Fibroblast of lung (primary cell): ENCODE results near the gene ZNF530. TPM values are rescaled to one million over a fixed set of nuclear protein-coding genes. Genes with fewer than 3 reads are reported as not detected.

ENCODE experiments used
- DNase-seq, 2 donors: peaks; one replicate each; pipeline versions ENCODE4 v3.0.0 to v3.0.0-alpha.2; 2010; ENCODE audit warnings: low read depth in 2 of 2
- H2AFZ ChIP-seq: 2 replicates; pipeline ENCODE4 v1.5.1; 2012; ENCODE audit warnings: low read length, control low read depth, inconsistent platforms
- H3K27ac ChIP-seq: 2 replicates; pipeline ENCODE4 v1.5.1; 2011; ENCODE audit warnings: low read length, control low read depth; ENCODE audit not compliant: insufficient read depth
- H3K27me3 ChIP-seq: 2 replicates; pipeline ENCODE4 v1.5.1; 2011; ENCODE audit warnings: mild to moderate bottlenecking, low read length; ENCODE audit not compliant: control insufficient read depth, insufficient read depth
- H3K36me3 ChIP-seq: 2 replicates; pipeline ENCODE4 v1.5.1; 2011; ENCODE audit warnings: low read length; ENCODE audit not compliant: control insufficient read depth, insufficient read depth
- H3K4me1 ChIP-seq: 2 replicates; pipeline ENCODE4 v1.5.1; 2011; ENCODE audit warnings: low read length; ENCODE audit not compliant: control insufficient read depth, insufficient read depth; ENCODE audit errors: extremely low read depth
- H3K4me2 ChIP-seq: 2 replicates; pipeline ENCODE4 v1.5.1; 2011; ENCODE audit warnings: low read length, control low read depth; ENCODE audit not compliant: insufficient read depth; ENCODE audit errors: extremely low read depth
- H3K4me3 ChIP-seq, 4 experiments: fragments of 200-600 bp in 1 of 4; sonication (generic) in 1 of 4; replicated peaks in 1 of 4; 2 replicates each; pipeline ENCODE4 v1.5.1; 2011 to 2016; ENCODE audit warnings: low read length in 4 of 4, low read depth in 3 of 4, mild to moderate bottlenecking in 3 of 4, control low read depth in 2 of 4, inconsistent platforms in 1 of 4, mixed read lengths in 1 of 4; ENCODE audit not compliant: insufficient read depth in 1 of 4; ENCODE audit errors: control extremely low read depth in 1 of 4
- H3K79me2 ChIP-seq: 2 replicates; pipeline ENCODE4 v1.5.1; 2012; ENCODE audit warnings: mild to moderate bottlenecking, low read length, inconsistent platforms; ENCODE audit not compliant: control insufficient read depth, insufficient read depth
- H3K9ac ChIP-seq: 2 replicates; pipeline ENCODE4 v1.5.1; 2011; ENCODE audit warnings: mild to moderate bottlenecking, low read length, control low read depth; ENCODE audit not compliant: insufficient read depth
- H3K9me3 ChIP-seq: 2 replicates; pipeline ENCODE4 v1.5.1; 2012; ENCODE audit warnings: low read depth, low read length; ENCODE audit not compliant: control insufficient read depth, insufficient read depth
- H4K20me1 ChIP-seq: 2 replicates; pipeline ENCODE4 v1.5.1; 2011; ENCODE audit warnings: low read length; ENCODE audit not compliant: control insufficient read depth, insufficient read depth; ENCODE audit errors: extremely low read depth
- EZH2 ChIP-seq: IDR thresholded peaks from 2 replicates; pipeline ENCODE4 v1.5.1; 2012; ENCODE audit warnings: low read length, control low read depth, mild to moderate bottlenecking; ENCODE audit errors: missing control alignments
- polyA plus RNA-seq, 2 donors: library from polyadenylated mRNA; depleted of rRNA in 1 of 2; stranded (reverse) in 1 of 2; unstranded in 1 of 2; fragments of >200 nt; gene quantifications; 2 replicates each; pipeline ENCODE4 v1.2.1, GENCODE V29; 2011 to 2012; ENCODE audit warnings: missing spikeins in 1 of 2
- total RNA-seq: library from RNA; depleted of rRNA; stranded (reverse); fragments of >200 nt; gene quantifications from 2 replicates; pipeline ENCODE4 v1.2.1, GENCODE V29; 2014
- TF ChIP-seq, protein P1 (sequence below), 2 donors: IDR thresholded peaks in 1 of 2; conservative IDR thresholded peaks in 1 of 2; 1 replicate in 1 of 2; 2 replicates in 1 of 2; pipeline ENCODE4 v1.5.1; 2011 to 2012; ENCODE audit warnings: low read length in 2 of 2, control low read depth in 1 of 2, inconsistent platforms in 1 of 2, low read depth in 1 of 2, mild to moderate bottlenecking in 1 of 2

Gene ZNF530
- total and polyA plus RNA-seq, 2 donors (not counting 1 experiment from before 2014, with no cell fraction given) = 1.6 to 2.5 TPM

DNA sequence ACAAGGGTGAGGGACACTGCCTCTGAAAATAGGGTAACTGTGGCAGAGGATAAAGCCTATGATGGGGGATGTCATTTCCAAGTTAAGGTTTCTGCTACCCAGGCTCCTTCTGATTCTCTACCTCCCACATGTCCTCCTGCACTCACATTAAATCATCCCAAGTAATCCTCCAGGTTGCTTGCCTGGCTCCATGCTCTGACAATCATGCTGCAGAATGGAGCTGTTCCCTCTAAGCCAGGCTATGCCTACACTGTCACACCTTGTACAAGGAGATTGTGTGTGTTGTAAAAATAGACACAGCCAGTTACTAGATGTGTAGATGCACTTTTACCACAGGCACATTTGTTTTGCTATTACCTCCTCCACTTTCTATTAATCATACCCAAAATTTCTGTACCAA lies 29.0 kb upstream of the ZNF530 start:
- Histone ChIP-seq H4K20me1 (no peaks in the 10 kb centered on the region), H3K9ac (no peak overlapping the region), H3K27ac (no peak overlapping the region), H3K36me3 (peaks cover 17% of the 10 kb centered on the region), H3K27me3 (no peaks in the 10 kb centered on the region), H3K4me3 (no peak overlapping the region), H3K4me1 (no peaks in the 10 kb centered on the region), H3K79me2 (no peaks in the 10 kb centered on the region), H3K4me2 (no peak overlapping the region), H2AFZ (no peak overlapping the region), H3K9me3 (peaks cover 18% of the 10 kb centered on the region)
- TF ChIP-seq, protein P1, sequence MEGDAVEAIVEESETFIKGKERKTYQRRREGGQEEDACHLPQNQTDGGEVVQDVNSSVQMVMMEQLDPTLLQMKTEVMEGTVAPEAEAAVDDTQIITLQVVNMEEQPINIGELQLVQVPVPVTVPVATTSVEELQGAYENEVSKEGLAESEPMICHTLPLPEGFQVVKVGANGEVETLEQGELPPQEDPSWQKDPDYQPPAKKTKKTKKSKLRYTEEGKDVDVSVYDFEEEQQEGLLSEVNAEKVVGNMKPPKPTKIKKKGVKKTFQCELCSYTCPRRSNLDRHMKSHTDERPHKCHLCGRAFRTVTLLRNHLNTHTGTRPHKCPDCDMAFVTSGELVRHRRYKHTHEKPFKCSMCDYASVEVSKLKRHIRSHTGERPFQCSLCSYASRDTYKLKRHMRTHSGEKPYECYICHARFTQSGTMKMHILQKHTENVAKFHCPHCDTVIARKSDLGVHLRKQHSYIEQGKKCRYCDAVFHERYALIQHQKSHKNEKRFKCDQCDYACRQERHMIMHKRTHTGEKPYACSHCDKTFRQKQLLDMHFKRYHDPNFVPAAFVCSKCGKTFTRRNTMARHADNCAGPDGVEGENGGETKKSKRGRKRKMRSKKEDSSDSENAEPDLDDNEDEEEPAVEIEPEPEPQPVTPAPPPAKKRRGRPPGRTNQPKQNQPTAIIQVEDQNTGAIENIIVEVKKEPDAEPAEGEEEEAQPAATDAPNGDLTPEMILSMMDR (conservative IDR thresholded peaks at IDR 0.05 in 1 of 2, IDR thresholded peaks at IDR 0.05 in 1 of 2; ENCODE audit: low read depth in 1 of 2, low read length in 2 of 2) = no peak
- TF ChIP-seq EZH2 = no peak
- no peak for DNase-seq

- Histone ChIP-seq H3K4me2 (no peak overlapping the region), H3K79me2 (peaks cover 7% of the 10 kb centered on the region), H4K20me1 (no peaks in the 10 kb centered on the region), H3K9me3 (peaks cover 22% of the 10 kb centered on the region), H2AFZ (no peak overlapping the region), H3K27ac (no peak overlapping the region), H3K27me3 (no peaks in the 10 kb centered on the region), H3K4me3 (no peak overlapping the region), H3K36me3 (peaks cover 22% of the 10 kb centered on the region), H3K4me1 (no peaks in the 10 kb centered on the region), H3K9ac (no peak overlapping the region)
- TF ChIP-seq EZH2 = no peak
- TF ChIP-seq, protein P1 (conservative IDR thresholded peaks at IDR 0.05 in 1 of 2, IDR thresholded peaks at IDR 0.05 in 1 of 2; ENCODE audit: low read depth in 1 of 2, low read length in 2 of 2) = no peak
- no peak for DNase-seq
Measured at GRCh38 chr19:57572415-57572947, 27.2 kb upstream of the ZNF530 start.

GRCh38 chr19:57576661-57577060 lies 23.0 kb upstream of the ZNF530 start:
- DNase-seq = no peak
- Histone ChIP-seq H3K79me2 (peaks cover 13% of the 10 kb centered on the region), H3K27ac (no peak overlapping the region), H3K36me3 (peaks cover 22% of the 10 kb centered on the region), H3K9me3 (peaks cover 20% of the 10 kb centered on the region), H3K4me1 (peaks cover 2% of the 10 kb centered on the region), H2AFZ (no peak overlapping the region), H3K27me3 (no peaks in the 10 kb centered on the region), H3K4me2 (no peak overlapping the region), H3K9ac (no peak overlapping the region), H4K20me1 (no peaks in the 10 kb centered on the region), H3K4me3 (no peak overlapping the region)
- TF ChIP-seq, protein P1 (conservative IDR thresholded peaks at IDR 0.05 in 1 of 2, IDR thresholded peaks at IDR 0.05 in 1 of 2; ENCODE audit: low read depth in 1 of 2, low read length in 2 of 2) = no peak
- no peak for TF ChIP-seq EZH2
